Anterior cingulate cortex (tissue), 58 donors: ENCODE data around the gene TPRA1.

Experiments used
- DNase-seq, 58 donors: peaks; one replicate each; lab custom pipeline; 2025; lab: John Stamatoyannopoulos, UW

Gene TPRA1

GRCh38 chr3:127569160-127569559, 21.4 kb downstream of the TPRA1 start:
- DNase-seq, result no peak

GRCh38 chr3:127568586-127568985, 21.9 kb downstream of the TPRA1 start:
- no peak for DNase-seq

DNA sequence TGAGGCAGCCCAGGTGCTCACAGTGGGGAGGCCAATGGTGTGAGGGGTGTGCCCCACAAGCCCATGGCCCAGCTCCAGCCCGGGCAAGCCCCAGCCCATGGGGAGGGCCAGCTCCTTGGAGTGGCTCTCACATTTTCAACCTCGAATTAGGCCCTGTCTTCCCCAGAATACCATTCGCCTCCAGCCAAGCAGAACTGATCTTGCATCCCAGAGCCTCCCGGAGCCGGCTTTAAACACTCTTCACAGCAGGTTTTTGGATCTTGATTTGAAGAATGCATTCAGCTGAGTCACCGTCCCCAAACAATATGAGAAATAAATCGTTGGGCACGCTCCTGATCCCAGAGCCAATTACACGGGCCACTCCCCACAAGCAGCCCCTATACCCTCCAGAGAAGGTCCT, 23.7 kb downstream of the TPRA1 start:
- DNase-seq, result peak in 2 of 58 donors; percentile 9 to 25

- DNase-seq, result no peak
These were observed 24.8 kb downstream of the TPRA1 start for GRCh38 chr3:127565711-127566110.

- no peak for DNase-seq
These were observed 30.3 kb downstream of the TPRA1 start for GRCh38 chr3:127560051-127560787.

DNA sequence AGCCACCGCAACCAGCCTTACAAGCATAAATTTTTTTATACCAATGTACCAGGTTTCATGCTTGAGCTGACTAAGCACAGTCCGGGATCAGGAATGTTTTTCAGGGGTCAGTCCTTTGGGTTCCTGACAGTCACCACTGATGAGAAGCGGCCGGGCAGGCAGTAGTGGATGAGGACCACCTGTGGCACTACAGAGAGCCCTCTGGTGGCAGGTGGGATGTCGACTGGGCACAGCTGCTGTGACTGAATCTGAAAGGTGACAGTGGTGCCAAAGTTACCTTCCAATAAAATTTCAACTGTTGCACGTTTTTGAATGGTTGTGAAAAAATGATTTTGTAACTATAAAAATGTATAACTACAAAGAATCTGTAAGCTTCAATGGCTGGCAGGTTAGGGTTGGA, 34.0 kb downstream of the TPRA1 start:
- DNase-seq, result no peak

- DNase-seq, result no peak
These were observed 35.4 kb downstream of the TPRA1 start for GRCh38 chr3:127555108-127555507.

DNA sequence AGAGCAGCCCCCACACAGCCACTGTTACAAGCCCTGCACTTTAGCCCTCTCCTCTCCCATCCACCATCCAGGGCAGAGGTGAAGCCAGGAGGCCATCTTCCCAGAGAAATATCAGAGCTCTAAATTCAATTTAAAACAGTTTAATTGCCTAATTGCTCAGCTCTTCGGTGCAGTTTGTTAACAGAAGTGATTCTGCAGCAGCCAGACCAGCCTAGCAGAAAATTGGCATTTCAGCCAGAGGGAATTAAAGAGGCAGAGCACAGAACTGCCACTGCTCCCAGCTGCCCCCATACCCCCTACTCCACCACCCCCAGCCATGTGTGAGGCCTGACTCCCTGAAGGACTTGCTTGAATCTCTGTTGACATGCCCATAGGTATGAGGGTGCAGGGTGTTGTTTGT, 38.5 kb downstream of the TPRA1 start:
- DNase-seq, result peak in 1 of 58 donors; percentile 21

DNA sequence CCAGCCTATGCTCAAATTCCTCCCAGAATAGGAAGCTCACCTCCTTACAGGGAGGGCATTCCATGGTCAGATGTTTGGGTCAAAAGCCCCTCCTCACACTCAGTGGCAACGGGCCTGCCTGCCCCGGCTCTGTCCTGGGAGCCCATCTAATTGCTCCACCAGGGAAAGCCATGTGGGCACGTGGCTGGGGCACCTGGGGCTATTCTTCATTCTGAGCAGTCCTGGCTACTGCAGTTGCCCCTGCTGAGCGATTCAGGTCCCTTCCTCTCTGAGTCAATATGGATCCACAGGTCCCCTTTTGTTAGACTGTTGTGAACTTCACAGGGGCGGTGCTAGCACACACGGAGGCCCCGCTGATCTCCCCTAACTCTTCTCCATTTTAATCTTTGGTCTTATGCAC, 39.4 kb downstream of the TPRA1 start:
- no peak for DNase-seq

- DNase-seq, result peak in 1 of 58 donors; percentile 13
These were observed 39.9 kb downstream of the TPRA1 start for GRCh38 chr3:127550468-127551157.

DNA sequence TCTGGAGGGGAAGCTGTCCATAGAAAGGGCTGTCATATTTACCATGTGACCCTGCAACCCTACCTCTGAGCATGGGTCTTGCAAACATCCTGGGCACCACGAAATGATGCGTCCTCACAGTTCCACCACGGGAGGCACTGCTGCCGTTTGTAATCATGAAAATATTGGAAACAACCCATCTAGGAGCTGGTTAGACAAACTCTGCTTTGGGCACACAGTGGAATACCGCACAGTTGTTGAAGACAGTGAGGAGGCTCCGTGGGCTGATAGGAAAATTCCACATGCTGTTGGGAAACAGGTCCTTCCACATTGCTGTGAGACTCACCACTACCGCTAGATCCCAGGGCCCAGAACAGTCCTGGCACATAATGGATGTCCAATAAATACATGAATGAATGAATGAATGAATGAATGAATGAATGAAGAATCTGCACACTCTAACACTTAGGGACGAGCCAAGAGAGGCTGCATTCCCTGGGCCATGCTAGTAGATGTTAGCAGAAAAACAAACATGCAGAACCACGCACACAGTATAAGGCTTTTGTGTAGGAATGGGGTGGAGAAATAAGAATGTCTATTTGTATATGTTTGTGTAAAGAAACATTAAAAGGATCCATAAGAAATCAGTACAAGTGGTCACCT, 40.6 kb downstream of the TPRA1 start:
- peak in 5 of 58 donors; percentile 12 to 48 (median 24) for DNase-seq

DNA sequence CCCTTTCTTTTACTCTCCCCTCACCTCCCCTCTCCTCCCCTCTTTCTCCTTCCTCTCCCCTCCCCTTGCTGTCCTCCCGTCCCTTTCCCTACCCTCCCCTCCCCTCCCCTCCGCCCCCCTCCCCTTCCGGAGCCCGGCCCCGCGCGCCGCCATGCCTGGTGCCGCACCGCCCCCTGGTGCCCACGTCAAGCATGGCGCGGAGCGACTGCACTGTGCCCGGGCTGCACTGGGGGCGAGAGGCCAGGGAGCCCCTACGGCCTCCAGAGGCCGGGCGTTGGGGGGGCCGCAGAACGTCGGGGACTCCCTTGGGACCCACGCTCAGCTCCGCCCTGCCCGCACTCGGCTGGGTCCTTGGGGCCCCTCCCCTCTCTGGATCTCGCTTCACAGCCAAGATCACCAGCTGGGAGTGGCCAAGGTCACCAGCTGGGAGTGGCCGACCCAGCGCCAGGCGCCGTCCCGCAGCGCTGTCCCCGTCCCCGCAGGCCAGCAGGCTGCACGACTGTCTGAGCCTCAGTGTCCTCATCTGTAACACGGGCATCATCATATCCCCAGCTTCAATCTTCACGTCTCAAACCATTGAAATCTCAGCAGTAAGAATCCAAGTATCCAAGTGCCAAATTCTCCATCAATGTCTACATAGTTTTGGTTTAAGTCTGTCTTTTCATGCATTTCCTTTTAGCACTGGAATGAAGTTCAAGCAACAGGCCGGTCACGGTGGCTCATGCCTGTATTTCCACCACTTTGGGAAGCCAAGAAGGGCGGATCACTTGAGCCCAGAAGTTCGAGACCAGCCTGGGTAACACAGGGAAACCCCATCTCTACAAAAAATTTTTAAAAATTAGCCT, 42.5 kb downstream of the TPRA1 start:
- peak in 51 of 58 donors; percentile 9 to 84 (median 59) for DNase-seq

DNA sequence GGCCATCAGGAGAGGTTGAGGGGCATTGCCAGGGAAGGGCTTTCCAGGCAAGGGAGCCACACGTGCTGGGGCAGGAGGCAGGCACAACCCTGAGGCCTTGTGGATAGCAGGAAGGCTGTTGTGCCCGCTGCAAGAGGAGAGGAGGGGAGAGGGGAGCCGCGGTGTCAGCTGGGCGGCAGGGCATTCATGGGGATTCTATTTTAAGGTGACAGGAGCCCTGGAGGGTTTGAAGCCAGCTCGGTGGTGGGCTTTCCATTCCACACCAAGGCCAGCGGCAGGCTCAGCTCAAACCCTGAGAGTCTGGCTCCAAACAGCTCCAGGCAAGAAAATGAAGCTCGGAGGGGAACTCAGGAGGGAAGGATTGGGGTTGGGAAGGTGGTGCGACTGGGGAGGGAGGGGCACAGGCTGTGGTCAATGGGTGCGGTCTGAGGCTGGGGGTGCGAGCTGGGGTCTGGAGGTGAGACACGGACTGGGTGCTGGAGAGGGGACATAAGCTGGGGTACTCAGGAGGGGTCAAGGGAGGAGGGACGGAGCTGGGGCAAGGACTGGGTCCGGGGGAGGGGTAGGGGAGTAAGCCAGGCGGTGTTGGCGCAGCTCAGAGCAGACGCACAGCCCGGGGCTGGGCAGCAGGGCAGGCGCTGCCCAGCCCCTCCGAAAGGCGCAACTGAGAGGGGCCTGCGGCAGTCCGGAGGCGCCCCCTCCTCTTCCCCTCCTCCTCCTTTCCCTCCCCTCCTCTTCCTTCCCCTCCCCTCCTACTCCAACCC, 43.4 kb downstream of the TPRA1 start:
- DNase-seq, result no peak

DNA sequence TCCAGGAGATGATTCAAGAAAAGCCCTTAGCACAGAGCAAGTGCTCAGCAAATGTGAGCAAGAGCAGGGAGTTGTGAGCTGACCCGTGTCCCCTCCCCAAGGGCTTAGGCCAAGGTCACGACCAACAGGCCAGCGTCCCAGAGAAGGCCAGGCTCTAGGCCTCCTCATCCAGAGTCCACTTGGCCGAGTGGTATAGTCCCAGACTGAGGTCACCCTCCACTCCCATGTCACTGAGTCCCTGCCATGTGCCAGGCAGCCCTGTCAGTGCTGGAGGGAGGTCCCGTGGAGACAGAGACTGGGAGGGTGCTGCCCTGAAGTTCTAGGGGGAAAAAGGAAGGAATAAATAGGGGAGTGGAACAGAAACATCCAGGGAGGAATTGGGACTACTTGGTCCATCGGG, 44.0 kb downstream of the TPRA1 start:
- no peak for DNase-seq

DNA sequence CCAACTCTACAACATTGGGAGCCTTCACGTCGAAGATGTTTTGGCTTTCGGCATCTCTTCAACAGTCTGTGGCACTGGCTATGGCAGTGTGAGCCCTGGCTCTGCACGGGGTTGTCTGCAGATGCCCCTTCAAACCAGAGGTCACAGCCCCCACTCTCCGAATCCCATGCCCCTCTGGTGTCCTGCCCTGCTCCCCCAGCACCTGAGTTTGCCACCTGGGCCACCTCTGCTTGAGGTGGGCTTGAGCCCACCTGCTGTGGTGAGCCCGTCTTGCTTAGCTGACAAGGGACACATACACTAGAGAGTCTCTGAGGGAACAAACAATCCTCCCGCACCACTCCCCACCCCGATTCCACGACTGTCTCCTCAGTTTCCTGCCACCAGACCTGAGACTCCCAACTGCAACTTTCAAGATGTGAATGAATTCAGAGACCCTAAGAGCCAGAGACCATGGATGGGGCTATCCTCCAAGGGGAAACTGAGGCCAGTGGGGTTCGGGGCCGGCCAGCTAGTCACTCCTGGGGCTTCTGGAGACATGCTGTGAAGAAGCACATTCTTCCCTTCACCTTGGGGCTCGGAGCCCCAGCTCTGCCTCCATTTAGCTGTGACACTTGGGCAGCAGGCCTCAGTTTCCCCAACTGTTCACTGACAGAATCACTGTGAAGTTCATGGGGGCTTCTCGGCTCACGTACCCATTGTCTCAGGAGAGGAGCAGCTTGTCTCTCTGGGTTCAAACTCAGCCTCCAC, 44.6 kb downstream of the TPRA1 start:
- no peak for DNase-seq

- DNase-seq, result no peak
These were observed 45.3 kb downstream of the TPRA1 start for GRCh38 chr3:127545216-127545615.

GRCh38 chr3:127544803-127545201, 45.7 kb downstream of the TPRA1 start:
- no peak for DNase-seq

DNA sequence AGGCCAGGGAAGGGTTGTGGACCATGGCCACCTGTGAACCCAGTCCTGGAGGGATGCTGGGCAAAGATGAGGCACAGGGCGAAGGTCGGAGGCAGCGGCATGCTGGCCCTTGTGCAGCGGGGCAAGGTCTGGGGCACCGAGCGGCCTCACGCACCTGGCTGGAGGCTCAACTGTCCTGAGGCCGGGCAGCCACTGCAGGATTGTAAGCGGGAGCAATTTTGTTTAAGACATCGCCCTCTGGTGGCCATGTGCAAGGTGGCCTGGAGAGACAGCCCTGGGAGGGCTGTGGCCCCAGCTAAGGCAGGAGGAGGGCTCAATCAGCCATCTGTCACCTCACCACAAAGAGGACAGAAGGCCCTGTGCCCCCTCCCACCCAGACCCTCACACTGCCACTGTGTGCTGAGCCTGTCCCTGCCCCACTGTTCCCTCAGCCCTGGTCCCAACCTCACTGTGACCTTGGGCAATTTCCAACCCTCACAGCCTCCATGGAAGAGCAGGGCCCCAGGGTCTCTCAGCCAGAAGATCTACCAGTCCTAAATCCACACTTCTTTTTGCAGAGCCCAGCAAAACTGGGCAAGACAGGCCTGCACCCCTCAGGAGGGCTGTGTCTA, 46.2 kb downstream of the TPRA1 start:
- peak in 41 of 58 donors; percentile 8 to 80 (median 42) for DNase-seq

DNA sequence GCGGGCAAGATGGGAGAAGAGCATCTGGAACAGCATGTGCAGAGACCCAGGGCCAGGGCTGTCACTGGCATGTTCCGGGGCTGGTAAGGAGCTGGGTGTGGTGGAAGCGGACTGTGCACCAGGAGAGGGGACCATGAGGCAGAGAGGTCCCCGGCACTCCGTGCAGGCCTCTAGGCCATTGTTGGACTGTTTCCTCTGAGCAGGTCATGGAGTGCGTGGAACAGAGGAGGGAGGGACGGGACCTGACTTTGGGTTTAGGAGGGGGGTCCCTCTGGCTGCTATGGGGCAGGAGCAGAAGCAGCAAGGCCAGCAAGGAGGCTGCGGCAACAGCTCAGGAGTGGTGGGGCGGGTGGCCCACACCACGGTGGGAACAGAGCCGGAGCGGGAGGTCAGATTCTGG, 47.1 kb downstream of the TPRA1 start:
- no peak for DNase-seq
